Neural cell (in vitro differentiated cells): ENCODE measurements around the gene GNPAT. TPM values are rescaled to one million over a fixed set of nuclear protein-coding genes. Genes with fewer than 3 reads are reported as not detected.

Experiments used
- H2AFZ ChIP-seq: fragments of 200-600, 300-800 bp; sonication (generic), shearing (Covaris generic); 2 replicates; pipeline ENCODE4 v1.6.0; 2014; ENCODE audit warnings: low read depth, mild to moderate bottlenecking, antibody characterized with exemption, low read length, moderate library complexity
- H3F3A ChIP-seq: fragments of 200-600 bp; shearing (Covaris generic); 2 replicates; pipeline ENCODE4 v1.6.1; 2016; ENCODE audit warnings: mild to moderate bottlenecking, moderate library complexity, mixed read lengths, antibody characterized with exemption, low read length; ENCODE audit not compliant: insufficient read depth, poor library complexity, severe bottlenecking
- H3K27ac ChIP-seq: fragments of 200-600, 300-800 bp; sonication (generic), shearing (Covaris generic); 2 replicates; pipeline ENCODE4 v1.5.1; 2014; ENCODE audit warnings: mild to moderate bottlenecking, low read length, moderate library complexity
- H3K27me3 ChIP-seq: fragments of 300-800, 200-600 bp; sonication (generic), shearing (Covaris generic); 2 replicates; pipeline ENCODE4 v1.6.0; 2014; ENCODE audit warnings: mild to moderate bottlenecking, low read depth, low read length, moderate library complexity; ENCODE audit not compliant: insufficient read depth
- H3K36me3 ChIP-seq: fragments of 300-800, 200-600 bp; sonication (generic), shearing (Covaris generic); 2 replicates; pipeline ENCODE4 v1.5.1; 2014; ENCODE audit warnings: mild to moderate bottlenecking, antibody characterized with exemption, low read length, moderate library complexity; ENCODE audit not compliant: insufficient read depth
- H3K4me2 ChIP-seq: fragments of 300-800, 200-600 bp; sonication (generic), shearing (Covaris generic); 2 replicates; pipeline ENCODE4 v1.6.0; 2014; ENCODE audit warnings: mild to moderate bottlenecking, low read length
- H3K4me3 ChIP-seq: fragments of 300-800, 200-600 bp; sonication (generic), shearing (Covaris generic); 2 replicates; pipeline ENCODE4 v1.5.1; 2014; ENCODE audit warnings: mild to moderate bottlenecking, low read length, moderate library complexity
- H3K79me2 ChIP-seq: fragments of 200-600 bp; shearing (Covaris generic); replicated peaks from 2 replicates; pipeline ENCODE4 v1.6.0; 2014; ENCODE audit warnings: mild to moderate bottlenecking, low read length, moderate library complexity; ENCODE audit not compliant: insufficient read depth
- H3K9ac ChIP-seq: fragments of 300-800, 200-600 bp; sonication (generic), shearing (Covaris generic); 2 replicates; pipeline ENCODE4 v1.6.1; 2016; ENCODE audit warnings: mild to moderate bottlenecking, low read length, mixed read lengths
- H3K9me2 ChIP-seq: fragments of 200-600 bp; shearing (Covaris generic); 2 replicates; pipeline ENCODE4 v1.6.1; 2016; ENCODE audit warnings: mild to moderate bottlenecking, low read length, mixed read lengths; ENCODE audit not compliant: insufficient read depth
- H3K9me3 ChIP-seq: fragments of 200-600, 300-800 bp; sonication (generic), shearing (Covaris generic); 2 replicates; pipeline ENCODE4 v1.6.1; 2016; ENCODE audit warnings: mild to moderate bottlenecking, mixed run types, low read length, moderate library complexity, mixed read lengths
- H4K20me1 ChIP-seq: fragments of 200-600 bp; shearing (Covaris generic); 2 replicates; pipeline ENCODE4 v1.6.1; 2016; ENCODE audit warnings: mild to moderate bottlenecking, mixed run types; ENCODE audit not compliant: insufficient read depth
- EP300 ChIP-seq: fragments of 450-650 bp; conservative IDR thresholded peaks from 2 replicates; pipeline ENCODE4 v1.6.1; 2014; ENCODE audit warnings: antibody characterized with exemption, mild to moderate bottlenecking, moderate library complexity; ENCODE audit not compliant: poor library complexity, severe bottlenecking
- EZH2 ChIP-seq: fragments of 200-600, 300-800 bp; shearing (Covaris generic), sonication (generic); IDR thresholded peaks from 2 replicates; pipeline ENCODE4 v1.6.1; 2014; ENCODE audit warnings: antibody characterized with exemption, low read length, borderline replicate concordance, mild to moderate bottlenecking; ENCODE audit not compliant: insufficient read depth, poor library complexity, severe bottlenecking
- MXI1 ChIP-seq: fragments of 450-650 bp; conservative IDR thresholded peaks from 2 replicates; pipeline ENCODE4 v1.6.1; 2014; ENCODE audit warnings: antibody characterized with exemption, mild to moderate bottlenecking; ENCODE audit not compliant: poor library complexity, severe bottlenecking
- POLR2AphosphoS5 ChIP-seq: IDR thresholded peaks from 2 replicates; pipeline ENCODE4 v1.6.1; 2012
- RAD21 ChIP-seq: fragments of 450-650 bp; conservative IDR thresholded peaks from 2 replicates; pipeline ENCODE4 v1.6.1; 2014; ENCODE audit warnings: antibody characterized with exemption, mild to moderate bottlenecking, moderate library complexity
- SMC3 ChIP-seq: fragments of 450-650 bp; conservative IDR thresholded peaks from 2 replicates; pipeline ENCODE4 v1.6.1; 2014; ENCODE audit warnings: antibody characterized with exemption, mild to moderate bottlenecking, moderate library complexity; ENCODE audit not compliant: poor library complexity
- TAF1 ChIP-seq: IDR thresholded peaks from 2 replicates; pipeline ENCODE4 v1.6.1; 2012; ENCODE audit warnings: low read depth
- polyA plus RNA-seq: library from polyadenylated mRNA; depleted of rRNA; stranded (reverse); fragments of >200 nt; gene quantifications from 2 replicates; pipeline ENCODE4 v1.2.3, GENCODE V29; 2014
- TF ChIP-seq, protein P1 (sequence below): IDR thresholded peaks from 2 replicates; pipeline ENCODE4 v1.6.1; 2012; ENCODE audit warnings: borderline replicate concordance
- TF ChIP-seq, protein P2 (sequence below): fragments of 450-650 bp; IDR thresholded peaks from 2 replicates; pipeline ENCODE4 v1.5.1; 2014; ENCODE audit warnings: antibody characterized with exemption, mild to moderate bottlenecking, moderate library complexity; ENCODE audit not compliant: poor library complexity, severe bottlenecking

Gene GNPAT
- polyA plus RNA-seq, 1 donor from 2014 or later, result 50.8 TPM

GRCh38 chr1:231206856-231207255, 34.2 kb upstream of the GNPAT start:
- TF ChIP-seq MXI1 (no peak), RAD21 (no peak), POLR2AphosphoS5 (no peak), SMC3 (no peak)
- TF ChIP-seq, protein P1, sequence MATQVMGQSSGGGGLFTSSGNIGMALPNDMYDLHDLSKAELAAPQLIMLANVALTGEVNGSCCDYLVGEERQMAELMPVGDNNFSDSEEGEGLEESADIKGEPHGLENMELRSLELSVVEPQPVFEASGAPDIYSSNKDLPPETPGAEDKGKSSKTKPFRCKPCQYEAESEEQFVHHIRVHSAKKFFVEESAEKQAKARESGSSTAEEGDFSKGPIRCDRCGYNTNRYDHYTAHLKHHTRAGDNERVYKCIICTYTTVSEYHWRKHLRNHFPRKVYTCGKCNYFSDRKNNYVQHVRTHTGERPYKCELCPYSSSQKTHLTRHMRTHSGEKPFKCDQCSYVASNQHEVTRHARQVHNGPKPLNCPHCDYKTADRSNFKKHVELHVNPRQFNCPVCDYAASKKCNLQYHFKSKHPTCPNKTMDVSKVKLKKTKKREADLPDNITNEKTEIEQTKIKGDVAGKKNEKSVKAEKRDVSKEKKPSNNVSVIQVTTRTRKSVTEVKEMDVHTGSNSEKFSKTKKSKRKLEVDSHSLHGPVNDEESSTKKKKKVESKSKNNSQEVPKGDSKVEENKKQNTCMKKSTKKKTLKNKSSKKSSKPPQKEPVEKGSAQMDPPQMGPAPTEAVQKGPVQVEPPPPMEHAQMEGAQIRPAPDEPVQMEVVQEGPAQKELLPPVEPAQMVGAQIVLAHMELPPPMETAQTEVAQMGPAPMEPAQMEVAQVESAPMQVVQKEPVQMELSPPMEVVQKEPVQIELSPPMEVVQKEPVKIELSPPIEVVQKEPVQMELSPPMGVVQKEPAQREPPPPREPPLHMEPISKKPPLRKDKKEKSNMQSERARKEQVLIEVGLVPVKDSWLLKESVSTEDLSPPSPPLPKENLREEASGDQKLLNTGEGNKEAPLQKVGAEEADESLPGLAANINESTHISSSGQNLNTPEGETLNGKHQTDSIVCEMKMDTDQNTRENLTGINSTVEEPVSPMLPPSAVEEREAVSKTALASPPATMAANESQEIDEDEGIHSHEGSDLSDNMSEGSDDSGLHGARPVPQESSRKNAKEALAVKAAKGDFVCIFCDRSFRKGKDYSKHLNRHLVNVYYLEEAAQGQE, result no peak
- H3K27me3 ChIP-seq, result no peaks in the 10 kb centered on the region
- no peak overlapping the region for H3K4me3 ChIP-seq
- H2AFZ ChIP-seq, result no peak overlapping the region
- no peak overlapping the region for H3K9ac ChIP-seq
- H3K9me2 ChIP-seq, result no peaks in the 10 kb centered on the region
- no peak overlapping the region for H3K4me2 ChIP-seq
- H3K9me3 ChIP-seq, result no peaks in the 10 kb centered on the region
- no peak overlapping the region for H3K27ac ChIP-seq
- no peaks in the 10 kb centered on the region for H4K20me1 ChIP-seq
- H3K79me2 ChIP-seq, result no peaks in the 10 kb centered on the region
- H3K36me3 ChIP-seq, result no peaks in the 10 kb centered on the region
- H3F3A ChIP-seq, result no peaks in the 10 kb centered on the region

- H3K4me3 ChIP-seq, result no peak overlapping the region
- no peaks in the 10 kb centered on the region for H3K36me3 ChIP-seq
- no peak overlapping the region for H3K27ac ChIP-seq
- H3K9me2 ChIP-seq, result no peaks in the 10 kb centered on the region
- no peaks in the 10 kb centered on the region for H3K9me3 ChIP-seq
- H3K79me2 ChIP-seq, result no peaks in the 10 kb centered on the region
- H3K9ac ChIP-seq, result no peak overlapping the region
- no peaks in the 10 kb centered on the region for H3K27me3 ChIP-seq
- H3K4me2 ChIP-seq, result no peak overlapping the region
- TF ChIP-seq SMC3, result no peak
- TF ChIP-seq, protein P2, sequence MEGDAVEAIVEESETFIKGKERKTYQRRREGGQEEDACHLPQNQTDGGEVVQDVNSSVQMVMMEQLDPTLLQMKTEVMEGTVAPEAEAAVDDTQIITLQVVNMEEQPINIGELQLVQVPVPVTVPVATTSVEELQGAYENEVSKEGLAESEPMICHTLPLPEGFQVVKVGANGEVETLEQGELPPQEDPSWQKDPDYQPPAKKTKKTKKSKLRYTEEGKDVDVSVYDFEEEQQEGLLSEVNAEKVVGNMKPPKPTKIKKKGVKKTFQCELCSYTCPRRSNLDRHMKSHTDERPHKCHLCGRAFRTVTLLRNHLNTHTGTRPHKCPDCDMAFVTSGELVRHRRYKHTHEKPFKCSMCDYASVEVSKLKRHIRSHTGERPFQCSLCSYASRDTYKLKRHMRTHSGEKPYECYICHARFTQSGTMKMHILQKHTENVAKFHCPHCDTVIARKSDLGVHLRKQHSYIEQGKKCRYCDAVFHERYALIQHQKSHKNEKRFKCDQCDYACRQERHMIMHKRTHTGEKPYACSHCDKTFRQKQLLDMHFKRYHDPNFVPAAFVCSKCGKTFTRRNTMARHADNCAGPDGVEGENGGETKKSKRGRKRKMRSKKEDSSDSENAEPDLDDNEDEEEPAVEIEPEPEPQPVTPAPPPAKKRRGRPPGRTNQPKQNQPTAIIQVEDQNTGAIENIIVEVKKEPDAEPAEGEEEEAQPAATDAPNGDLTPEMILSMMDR, result no peak
- no peak for TF ChIP-seq TAF1
- no peak for TF ChIP-seq RAD21
- no peak for TF ChIP-seq POLR2AphosphoS5
- TF ChIP-seq, protein P1, result no peak
- TF ChIP-seq EZH2, result no peak
- no peak for TF ChIP-seq EP300
- no peak for TF ChIP-seq MXI1
- no peaks in the 10 kb centered on the region for H3F3A ChIP-seq
- no peaks in the 10 kb centered on the region for H4K20me1 ChIP-seq
- H2AFZ ChIP-seq, result no peak overlapping the region
Observed at GRCh38 chr1:231207437-231207836, 33.6 kb upstream of the GNPAT start.
